ENCODE measurements around the gene MLF2.

Gene MLF2

GRCh38 chr12:6750506-6750905 lies 2.4 kb downstream of the MLF2 start:
- H3K9ac ChIP-seq (ENCODE audit: low read length): no peak overlapping the region
- H3K9me2 ChIP-seq (replicated peaks; ENCODE audit: insufficient read depth, low read length): no peaks in the 10 kb centered on the region
- no peak for DNase-seq
- no peaks in the 10 kb centered on the region for H3K9me3 ChIP-seq (replicated peaks; ENCODE audit: insufficient read depth, low read length)
- no peak overlapping the region for H3K4me2 ChIP-seq (ENCODE audit: low read depth, low read length)
- no peaks in the 10 kb centered on the region for H3K27me3 ChIP-seq (replicated peaks; ENCODE audit: insufficient read depth, low read length)
- H3K27ac ChIP-seq (ENCODE audit: low read length): no peak overlapping the region
- peaks cover 15% of the 10 kb centered on the region for H3K79me2 ChIP-seq (ENCODE audit: low read length)
- TF ChIP-seq CTCF (IDR thresholded peaks at IDR 0.05; ENCODE audit: low read length) (no peak), EZH2phosphoT487 (IDR thresholded peaks at IDR 0.05; ENCODE audit: low read length) (no peak), EZH2 (optimal IDR thresholded peaks at IDR 0.05; ENCODE audit: low read depth, low read length) (no peak)
- peaks cover 5% of the 10 kb centered on the region; the same call in 1 of the 2 replicates for H3F3A ChIP-seq (ENCODE audit: insufficient read depth, low read length)
- no peaks in the 10 kb centered on the region for H4K20me1 ChIP-seq (ENCODE audit: insufficient read depth, low read length)
- H3K36me3 ChIP-seq (replicated peaks; ENCODE audit: insufficient read depth, low read length): no peaks in the 10 kb centered on the region
- H2AFZ ChIP-seq (ENCODE audit: low read length): no peak overlapping the region
- no peak overlapping the region for H3K4me3 ChIP-seq (ENCODE audit: low read length)
- peaks cover 14% of the 10 kb centered on the region for H3K4me1 ChIP-seq (ENCODE audit: low read length)

GRCh38 chr12:6748761-6749160 lies 4.2 kb downstream of the MLF2 start:
- H4K20me1 ChIP-seq (ENCODE audit: insufficient read depth, low read length): no peaks in the 10 kb centered on the region
- peaks cover 9% of the 10 kb centered on the region for H3K4me1 ChIP-seq (ENCODE audit: low read length)
- no peaks in the 10 kb centered on the region for H3F3A ChIP-seq (ENCODE audit: insufficient read depth, low read length)
- TF ChIP-seq EZH2phosphoT487 (IDR thresholded peaks at IDR 0.05; ENCODE audit: low read length) (no peak), CTCF (IDR thresholded peaks at IDR 0.05; ENCODE audit: low read length) (no peak), EZH2 (optimal IDR thresholded peaks at IDR 0.05; ENCODE audit: low read depth, low read length) (no peak)
- H2AFZ ChIP-seq (ENCODE audit: low read length): no peak overlapping the region
- no peak overlapping the region for H3K4me2 ChIP-seq (ENCODE audit: low read depth, low read length)
- no peaks in the 10 kb centered on the region for H3K9me2 ChIP-seq (replicated peaks; ENCODE audit: insufficient read depth, low read length)
- peaks cover 15% of the 10 kb centered on the region for H3K79me2 ChIP-seq (ENCODE audit: low read length)
- H3K36me3 ChIP-seq (replicated peaks; ENCODE audit: insufficient read depth, low read length): no peaks in the 10 kb centered on the region
- H3K9me3 ChIP-seq (replicated peaks; ENCODE audit: insufficient read depth, low read length): no peaks in the 10 kb centered on the region
- H3K27me3 ChIP-seq (replicated peaks; ENCODE audit: insufficient read depth, low read length): no peaks in the 10 kb centered on the region
- DNase-seq: no peak
- H3K27ac ChIP-seq (ENCODE audit: low read length): no peak overlapping the region
- H3K4me3 ChIP-seq (ENCODE audit: low read length): no peak overlapping the region
- H3K9ac ChIP-seq (ENCODE audit: low read length): no peak overlapping the region

GRCh38 chr12:6747216-6747615 lies 5.7 kb downstream of the MLF2 start:
- DNase-seq: no peak
- no peaks in the 10 kb centered on the region for H3F3A ChIP-seq (ENCODE audit: insufficient read depth, low read length)
- H3K9ac ChIP-seq (ENCODE audit: low read length): no peak overlapping the region
- no peaks in the 10 kb centered on the region for H3K9me2 ChIP-seq (replicated peaks; ENCODE audit: insufficient read depth, low read length)
- H4K20me1 ChIP-seq (ENCODE audit: insufficient read depth, low read length): no peaks in the 10 kb centered on the region
- H3K27me3 ChIP-seq (replicated peaks; ENCODE audit: insufficient read depth, low read length): no peaks in the 10 kb centered on the region
- TF ChIP-seq EZH2 (optimal IDR thresholded peaks at IDR 0.05; ENCODE audit: low read depth, low read length) (no peak), CTCF (IDR thresholded peaks at IDR 0.05; ENCODE audit: low read length) (no peak), EZH2phosphoT487 (IDR thresholded peaks at IDR 0.05; ENCODE audit: low read length) (no peak)
- no peaks in the 10 kb centered on the region for H3K9me3 ChIP-seq (replicated peaks; ENCODE audit: insufficient read depth, low read length)
- no peaks in the 10 kb centered on the region for H3K36me3 ChIP-seq (replicated peaks; ENCODE audit: insufficient read depth, low read length)
- no peak overlapping the region for H3K4me2 ChIP-seq (ENCODE audit: low read depth, low read length)
- H3K27ac ChIP-seq (ENCODE audit: low read length): no peak overlapping the region
- peaks cover 8% of the 10 kb centered on the region for H3K79me2 ChIP-seq (ENCODE audit: low read length)
- no peak overlapping the region for H2AFZ ChIP-seq (ENCODE audit: low read length)
- no peak overlapping the region for H3K4me3 ChIP-seq (ENCODE audit: low read length)
- peaks cover 7% of the 10 kb centered on the region for H3K4me1 ChIP-seq (ENCODE audit: low read length)
